A673 (cell line): ENCODE data around the gene ANAPC15. TPM values are rescaled to one million over a fixed set of nuclear protein-coding genes. Genes with fewer than 3 reads are reported as not detected.

Experiments
- BruUV-seq: library from RNA; stranded (reverse); fragments of 400-500 nt; replicated peaks from 2 replicates; lab custom pipeline; 2021; lab: Mats Ljungman, UMichigan
- CTCF ChIA-PET: fragments of 300-600 bp; sonication (Branson Sonifier 250); formaldehyde crosslinking; loops from one replicate; lab custom pipeline; 2022; ENCODE audit warnings: antibody characterized with exemption; lab: Charles Lee
- POLR2A ChIA-PET: fragments of 300-600 bp; sonication (Branson Sonifier 250); formaldehyde crosslinking; loops from one replicate; lab custom pipeline; 2022; ENCODE audit warnings: antibody characterized with exemption; ENCODE audit not compliant: low non-redundant PET; lab: Charles Lee
- DNase-seq: peaks from one replicate; pipeline ENCODE4 v3.0.0-alpha.2; 2015; ENCODE audit warnings: low spot score
- H3K27ac ChIP-seq: fragments of 200-600 bp; sonication (generic); 2 replicates; pipeline ENCODE4 v1.5.1; 2016; ENCODE audit warnings: mixed run types, low read depth, mild to moderate bottlenecking, mixed read lengths, antibody characterized with exemption, low read length; ENCODE audit not compliant: poor library complexity, severe bottlenecking
- H3K27me3 ChIP-seq: fragments of 200-600 bp; sonication (generic); replicated peaks from 2 replicates; pipeline ENCODE4 v1.6.1; 2017; ENCODE audit warnings: mixed run types, low read depth, mild to moderate bottlenecking, mixed read lengths, antibody characterized with exemption, low read length; ENCODE audit not compliant: insufficient read depth, poor library complexity
- H3K36me3 ChIP-seq: fragments of 200-600 bp; sonication (generic); 2 replicates; pipeline ENCODE4 v1.6.1; 2016; ENCODE audit warnings: mixed run types, mild to moderate bottlenecking, mixed read lengths, antibody characterized with exemption, low read length; ENCODE audit not compliant: insufficient read depth, poor library complexity, severe bottlenecking
- H3K4me1 ChIP-seq: fragments of 200-600 bp; sonication (generic); 2 replicates; pipeline ENCODE4 v1.6.1; 2017; ENCODE audit warnings: mixed run types, mild to moderate bottlenecking, mixed read lengths, antibody characterized with exemption, low read length; ENCODE audit not compliant: insufficient read depth, poor library complexity, severe bottlenecking
- H3K4me3 ChIP-seq: fragments of 200-600 bp; sonication (generic); 2 replicates; pipeline ENCODE4 v1.5.1; 2016; ENCODE audit warnings: low read depth, mixed run types, mild to moderate bottlenecking, mixed read lengths, low read length; ENCODE audit not compliant: poor library complexity, severe bottlenecking
- H3K9me3 ChIP-seq: fragments of 200-600 bp; sonication (generic); 2 replicates; pipeline ENCODE4 v1.6.1; 2016; ENCODE audit warnings: mixed run types, low read depth, mild to moderate bottlenecking, mixed read lengths, antibody characterized with exemption, low read length; ENCODE audit not compliant: poor library complexity, severe bottlenecking
- EZH2 ChIP-seq: fragments of 200-600 bp; sonication (generic); IDR thresholded peaks from 2 replicates; pipeline ENCODE4 v1.6.1; 2017; ENCODE audit warnings: borderline replicate concordance, low read depth, mild to moderate bottlenecking, mixed read lengths, antibody characterized with exemption, low read length; ENCODE audit not compliant: poor library complexity, severe bottlenecking
- intact Hi-C: fragments of 100-400 bp; cut with micrococcal nuclease; formaldehyde crosslinking; loops from one replicate; pipeline ENCODE4 v1.10.0; 2022; ENCODE audit not compliant: unreplicated experiment
- total RNA-seq: library from RNA; stranded (reverse); gene quantifications from 2 replicates; pipeline ENCODE4 v1.2.3, GENCODE V29; 2021
- TF ChIP-seq, protein P1 (sequence below): fragments of 300-800, 200-600 bp; sonication (generic); conservative IDR thresholded peaks from 2 replicates; pipeline ENCODE4 v1.5.1; 2017; ENCODE audit warnings: low read depth, mild to moderate bottlenecking, antibody characterized with exemption, low read length, moderate library complexity, mixed read lengths

ANAPC15 gene
- total RNA-seq, 1 experiment from 2014 or later: 57.2 TPM

DNA sequence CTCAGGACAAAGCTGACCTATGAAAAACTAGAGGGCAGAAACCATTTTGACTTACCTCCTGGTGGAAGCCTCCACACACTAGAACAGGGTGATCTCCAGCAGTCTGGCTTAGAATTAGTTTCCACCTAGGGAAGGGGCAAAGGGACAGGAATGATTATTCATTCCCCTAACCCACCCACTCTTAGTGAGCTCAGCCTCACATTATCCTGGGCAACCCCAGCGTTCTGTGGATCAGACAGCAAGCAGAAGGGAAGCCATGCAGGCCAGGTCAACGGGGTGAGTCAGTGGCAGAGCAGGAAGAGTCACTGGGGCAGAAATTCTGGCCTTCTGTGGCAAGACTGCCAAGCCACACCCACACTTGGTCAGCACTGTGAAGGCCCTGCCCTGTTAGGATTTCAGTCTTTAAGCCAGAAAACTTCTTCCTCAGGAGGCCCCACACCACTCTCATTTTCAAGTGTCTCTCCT, 42.7 kb downstream of the ANAPC15 start:
- no peak for DNase-seq
- Histone ChIP-seq H3K4me3 (no peak overlapping the region), H3K36me3 (peaks cover 11% of the 10 kb centered on the region), H3K9me3 (no peaks in the 10 kb centered on the region), H3K27me3 (no peaks in the 10 kb centered on the region), H3K27ac (peak overlapping the region; percentile 36), H3K4me1 (peaks cover 26% of the 10 kb centered on the region)
- POLR2A ChIA-PET: no interaction called here
- TF ChIP-seq, protein P1, sequence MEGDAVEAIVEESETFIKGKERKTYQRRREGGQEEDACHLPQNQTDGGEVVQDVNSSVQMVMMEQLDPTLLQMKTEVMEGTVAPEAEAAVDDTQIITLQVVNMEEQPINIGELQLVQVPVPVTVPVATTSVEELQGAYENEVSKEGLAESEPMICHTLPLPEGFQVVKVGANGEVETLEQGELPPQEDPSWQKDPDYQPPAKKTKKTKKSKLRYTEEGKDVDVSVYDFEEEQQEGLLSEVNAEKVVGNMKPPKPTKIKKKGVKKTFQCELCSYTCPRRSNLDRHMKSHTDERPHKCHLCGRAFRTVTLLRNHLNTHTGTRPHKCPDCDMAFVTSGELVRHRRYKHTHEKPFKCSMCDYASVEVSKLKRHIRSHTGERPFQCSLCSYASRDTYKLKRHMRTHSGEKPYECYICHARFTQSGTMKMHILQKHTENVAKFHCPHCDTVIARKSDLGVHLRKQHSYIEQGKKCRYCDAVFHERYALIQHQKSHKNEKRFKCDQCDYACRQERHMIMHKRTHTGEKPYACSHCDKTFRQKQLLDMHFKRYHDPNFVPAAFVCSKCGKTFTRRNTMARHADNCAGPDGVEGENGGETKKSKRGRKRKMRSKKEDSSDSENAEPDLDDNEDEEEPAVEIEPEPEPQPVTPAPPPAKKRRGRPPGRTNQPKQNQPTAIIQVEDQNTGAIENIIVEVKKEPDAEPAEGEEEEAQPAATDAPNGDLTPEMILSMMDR: no peak
- no peak for TF ChIP-seq EZH2
- intact Hi-C loops: no loop called here
- CTCF ChIA-PET: no interaction called here
- no TSS peak for BruUV-seq

DNA sequence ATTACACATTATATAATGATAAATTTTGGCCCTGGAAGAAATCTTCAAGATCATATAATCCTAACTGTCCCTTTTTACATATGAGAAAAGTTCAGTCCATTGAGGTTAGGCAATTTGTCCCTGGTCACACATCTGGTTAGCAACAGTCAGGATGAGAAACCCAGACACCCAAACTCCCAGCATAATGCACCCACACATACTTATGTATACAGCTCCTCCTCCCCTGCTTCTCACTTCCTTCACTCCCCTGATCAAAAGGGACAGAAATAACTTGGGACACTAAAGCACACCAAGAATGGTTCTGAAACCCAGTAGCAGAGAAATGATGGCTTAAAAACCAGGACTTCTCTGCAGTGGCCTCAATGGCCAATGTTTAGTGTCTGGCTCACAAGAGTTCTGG, 43.3 kb downstream of the ANAPC15 start:
- TF ChIP-seq, protein P1: no peak
- TF ChIP-seq EZH2: no peak
- BruUV-seq: no TSS peak
- DNase-seq: no peak
- POLR2A ChIA-PET: no interaction called here
- H3K36me3 ChIP-seq: peaks cover 13% of the 10 kb centered on the region
- CTCF ChIA-PET: no interaction called here
- peaks cover 26% of the 10 kb centered on the region for H3K4me1 ChIP-seq
- no peaks in the 10 kb centered on the region for H3K9me3 ChIP-seq
- no peaks in the 10 kb centered on the region for H3K27me3 ChIP-seq
- peak overlapping the region; percentile 36 for H3K27ac ChIP-seq
- H3K4me3 ChIP-seq: no peak overlapping the region
- intact Hi-C loops: no loop called here

DNA sequence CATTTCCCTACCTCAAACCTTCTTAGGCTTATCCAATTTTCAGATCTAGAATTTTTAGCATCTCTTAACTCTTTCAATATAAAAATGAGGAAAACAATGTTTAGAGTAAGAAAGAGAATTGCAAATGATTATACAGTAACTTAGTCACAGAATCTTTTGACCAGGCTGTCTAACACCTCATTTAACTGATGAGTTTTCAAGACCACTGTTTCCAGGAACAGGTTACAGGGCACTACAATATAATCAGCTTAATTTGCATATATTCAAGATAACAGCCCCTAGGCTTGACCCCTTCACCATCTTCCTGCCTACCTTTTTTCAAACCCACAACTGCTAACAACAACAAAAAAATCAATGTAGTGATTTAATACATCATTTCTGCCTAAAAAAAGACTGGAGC, 44.8 kb downstream of the ANAPC15 start:
- Histone ChIP-seq H3K9me3 (no peaks in the 10 kb centered on the region), H3K27ac (no peak overlapping the region), H3K4me3 (no peak overlapping the region), H3K27me3 (no peaks in the 10 kb centered on the region), H3K36me3 (peaks cover 21% of the 10 kb centered on the region), H3K4me1 (peaks cover 25% of the 10 kb centered on the region)
- BruUV-seq: no TSS peak
- DNase-seq: no peak
- TF ChIP-seq, protein P1: no peak
- POLR2A ChIA-PET: no interaction called here
- intact Hi-C loops: no loop called here
- CTCF ChIA-PET: no interaction called here
